Limb (tissue), 2 donors: ENCODE results near the gene MYOG.

Experiments used
- DNase-seq, 2 donors: peaks; one replicate each; pipeline ENCODE4 v3.0.0-alpha.2; 2016; ENCODE audit errors: extremely low spot score in 2 of 2

The MYOG gene

DNA sequence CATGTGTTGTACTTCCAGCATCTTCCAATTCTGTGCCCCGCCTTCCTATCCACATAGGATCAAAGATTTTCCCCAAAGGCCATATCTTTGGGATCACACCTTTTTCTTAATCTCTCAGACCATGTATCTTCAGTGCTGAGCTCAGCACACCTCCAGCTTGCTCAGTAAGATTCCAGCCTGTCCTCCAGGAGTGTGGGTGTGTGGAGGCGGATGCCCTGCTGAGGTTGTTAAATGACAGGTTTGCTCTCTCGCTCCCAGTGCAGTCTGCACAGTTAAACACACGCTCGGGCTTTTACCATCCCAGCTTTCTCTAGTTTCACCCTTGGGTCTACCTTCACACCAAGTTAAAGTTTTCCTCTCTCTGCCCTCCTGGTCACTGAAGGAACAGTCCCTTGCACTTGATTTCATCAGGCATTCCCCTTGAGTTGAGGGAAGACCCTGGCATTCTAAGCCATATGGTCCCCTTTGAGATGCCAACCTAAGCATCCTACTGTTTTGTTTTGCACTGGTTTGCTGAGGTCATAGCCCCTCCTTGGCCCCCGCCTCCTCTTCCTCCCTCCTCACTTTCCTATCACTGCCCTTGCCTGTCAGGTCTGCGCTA, 13.7 kb downstream of the MYOG start:
- DNase-seq, result no peak

DNA sequence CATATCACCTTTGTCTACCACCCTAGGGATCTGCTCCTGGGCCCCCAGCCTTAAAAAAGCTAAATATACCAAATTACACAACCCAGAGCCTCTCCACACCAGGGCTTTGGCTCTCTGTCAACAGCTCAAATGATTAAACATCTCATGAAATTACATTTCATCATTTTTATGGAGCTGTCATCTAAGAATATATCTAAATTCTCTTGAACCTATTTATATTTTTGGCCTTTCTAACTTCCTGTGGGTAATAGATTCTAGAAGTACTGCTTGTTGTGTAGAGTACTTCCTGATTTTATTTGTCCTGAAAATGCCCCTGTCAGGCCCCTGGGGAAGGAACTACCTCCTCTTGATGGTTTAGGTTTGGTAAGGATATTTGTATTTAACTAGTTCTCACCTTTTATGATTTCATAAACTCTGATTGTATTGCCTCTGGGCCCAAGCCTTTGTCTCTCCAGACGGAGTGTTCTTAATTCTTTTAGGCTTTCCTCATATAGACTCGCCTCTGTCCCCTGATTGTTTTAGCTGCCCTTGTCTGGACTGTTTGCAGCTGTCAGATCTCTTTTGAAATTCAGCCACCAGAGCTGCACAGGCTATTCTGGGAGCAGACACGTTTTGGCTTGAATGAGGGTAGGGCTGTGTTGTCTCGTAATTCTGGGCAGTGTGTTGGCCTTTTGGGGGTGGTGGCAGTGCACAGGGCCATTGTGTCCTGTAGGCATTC, 16.6 kb downstream of the MYOG start:
- peak in 1 of 2 donors; percentile 65 for DNase-seq

DNA sequence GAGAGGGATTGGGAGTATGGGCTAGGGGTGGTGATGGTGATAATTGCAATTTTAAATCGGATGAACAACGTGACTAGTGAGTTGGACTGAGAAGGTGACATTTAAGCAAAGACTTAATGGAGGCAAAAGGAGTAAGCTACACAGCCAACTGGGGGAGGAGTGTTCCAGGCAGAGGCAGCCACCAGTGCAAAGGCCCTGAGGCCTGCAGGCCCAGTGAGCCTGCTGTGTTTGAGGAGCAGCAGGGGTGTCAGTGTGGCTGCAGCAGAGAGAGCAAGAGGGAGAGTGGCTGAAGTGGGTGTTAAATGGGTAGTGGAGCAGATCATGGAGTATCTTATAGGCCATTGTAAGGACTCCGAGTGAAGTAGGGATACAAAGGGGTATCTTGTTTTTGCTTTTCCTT, 18.8 kb downstream of the MYOG start:
- no peak for DNase-seq

DNA sequence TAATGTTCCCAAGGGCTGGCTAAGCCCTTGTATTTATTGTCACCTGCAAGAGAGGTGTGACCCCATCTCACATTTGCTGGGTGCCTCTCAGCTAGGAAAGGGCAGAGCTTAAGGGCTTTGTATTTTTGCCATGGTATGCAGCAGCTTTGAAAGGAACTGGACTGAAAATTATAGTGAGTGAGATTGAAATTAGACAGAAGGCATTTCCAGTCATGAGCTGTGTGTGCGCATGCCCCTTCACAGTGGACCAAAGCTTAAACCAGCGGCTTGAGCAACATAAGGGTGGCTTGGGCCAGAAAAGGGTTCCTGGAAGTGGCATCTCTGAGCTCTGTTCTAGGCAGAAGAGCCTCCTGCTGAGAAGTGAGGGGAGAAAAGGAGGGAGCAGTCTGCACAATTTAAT, 19.8 kb downstream of the MYOG start:
- no peak for DNase-seq

DNA sequence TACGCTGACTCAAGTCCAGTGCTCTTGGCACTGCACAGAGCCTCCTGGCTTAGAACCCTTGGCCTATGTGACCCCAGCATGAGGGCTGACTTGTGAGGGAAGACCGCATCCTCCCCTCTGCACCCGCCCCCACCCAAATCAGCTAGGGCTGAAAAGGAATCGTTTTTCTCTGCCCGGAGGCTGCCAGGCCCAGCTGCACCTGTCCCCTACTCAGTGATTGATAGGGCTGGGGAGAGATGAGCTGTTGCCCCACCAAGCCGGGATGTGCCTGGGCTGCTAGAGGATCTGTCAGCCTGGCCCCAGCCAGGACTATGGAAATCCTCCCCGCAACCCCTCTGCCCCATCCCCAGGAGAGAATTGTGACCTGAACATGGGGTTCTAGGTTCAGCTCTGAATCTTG, 20.6 kb downstream of the MYOG start:
- DNase-seq, result no peak

DNA sequence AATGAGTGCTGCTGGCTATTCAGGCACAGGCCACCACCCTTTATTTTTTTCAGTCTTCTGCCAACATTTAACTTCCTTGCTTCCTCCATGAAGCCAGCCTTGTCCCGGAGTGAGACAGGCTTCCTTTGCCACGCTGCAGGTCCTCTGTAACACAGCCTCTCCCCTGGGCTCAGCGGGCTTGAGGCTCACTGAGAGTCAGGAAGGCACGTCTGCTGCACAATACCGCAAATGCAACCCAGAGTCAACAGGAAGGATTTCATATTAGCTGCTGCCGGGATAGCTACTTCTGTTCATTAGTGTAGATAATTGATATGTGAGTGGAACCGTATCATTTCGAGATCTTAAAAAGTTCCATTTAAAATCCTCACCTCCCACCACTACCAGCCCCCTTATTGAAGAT, 22.5 kb downstream of the MYOG start:
- DNase-seq, result no peak

DNA sequence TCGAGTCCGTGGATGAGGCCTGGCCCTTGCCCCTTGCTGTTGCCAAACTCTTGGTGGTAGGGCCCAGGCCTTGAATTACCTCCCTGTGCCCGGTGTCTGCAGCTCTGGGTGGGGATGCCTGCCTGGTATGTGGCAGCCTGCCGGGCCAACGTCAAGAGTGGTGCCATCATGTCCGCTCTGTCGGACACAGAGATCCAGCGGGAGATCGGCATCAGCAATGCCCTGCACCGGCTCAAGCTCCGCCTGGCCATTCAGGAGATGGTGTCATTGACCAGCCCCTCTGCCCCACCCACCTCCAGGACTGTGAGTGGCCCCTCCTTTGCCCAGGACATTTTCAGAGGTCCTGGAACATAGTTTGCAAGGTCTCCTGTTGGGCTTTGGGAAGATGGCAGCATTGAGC, 25.7 kb downstream of the MYOG start:
- DNase-seq, result no peak

DNA sequence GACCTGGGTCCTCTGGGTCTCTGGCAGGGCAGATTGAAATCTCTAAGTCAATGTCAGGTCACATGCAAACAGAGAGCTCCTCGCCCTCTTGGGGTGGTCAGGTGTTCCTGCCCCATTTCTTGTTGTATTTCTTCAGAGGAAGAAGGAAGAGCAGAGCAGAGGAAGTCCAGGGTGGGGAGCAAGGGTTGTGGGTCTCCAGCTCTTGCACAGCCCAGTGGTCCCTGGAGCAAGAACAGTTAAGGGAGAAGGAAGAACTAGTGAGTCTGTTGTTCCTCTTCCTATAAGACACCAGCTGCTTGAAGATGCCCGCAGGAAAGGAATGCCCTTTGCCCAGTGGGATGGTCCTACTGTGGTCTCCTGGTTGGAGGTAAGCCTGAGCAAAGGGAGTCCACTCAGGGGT, 26.3 kb downstream of the MYOG start:
- no peak for DNase-seq

DNA sequence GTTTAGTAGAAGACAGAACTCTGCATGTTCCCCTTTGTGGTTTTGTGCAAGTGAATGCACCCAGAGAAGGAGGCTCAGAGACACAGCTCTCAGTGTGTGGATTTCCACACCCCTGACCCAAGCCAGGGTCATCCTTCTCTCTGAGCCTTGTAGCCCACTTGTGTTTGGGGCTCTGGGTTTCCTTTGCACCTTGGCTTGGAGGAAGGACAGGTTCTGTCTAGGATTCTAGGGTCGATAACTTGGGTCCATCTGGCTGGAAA, 27.2 kb downstream of the MYOG start:
- DNase-seq, result no peak

DNA sequence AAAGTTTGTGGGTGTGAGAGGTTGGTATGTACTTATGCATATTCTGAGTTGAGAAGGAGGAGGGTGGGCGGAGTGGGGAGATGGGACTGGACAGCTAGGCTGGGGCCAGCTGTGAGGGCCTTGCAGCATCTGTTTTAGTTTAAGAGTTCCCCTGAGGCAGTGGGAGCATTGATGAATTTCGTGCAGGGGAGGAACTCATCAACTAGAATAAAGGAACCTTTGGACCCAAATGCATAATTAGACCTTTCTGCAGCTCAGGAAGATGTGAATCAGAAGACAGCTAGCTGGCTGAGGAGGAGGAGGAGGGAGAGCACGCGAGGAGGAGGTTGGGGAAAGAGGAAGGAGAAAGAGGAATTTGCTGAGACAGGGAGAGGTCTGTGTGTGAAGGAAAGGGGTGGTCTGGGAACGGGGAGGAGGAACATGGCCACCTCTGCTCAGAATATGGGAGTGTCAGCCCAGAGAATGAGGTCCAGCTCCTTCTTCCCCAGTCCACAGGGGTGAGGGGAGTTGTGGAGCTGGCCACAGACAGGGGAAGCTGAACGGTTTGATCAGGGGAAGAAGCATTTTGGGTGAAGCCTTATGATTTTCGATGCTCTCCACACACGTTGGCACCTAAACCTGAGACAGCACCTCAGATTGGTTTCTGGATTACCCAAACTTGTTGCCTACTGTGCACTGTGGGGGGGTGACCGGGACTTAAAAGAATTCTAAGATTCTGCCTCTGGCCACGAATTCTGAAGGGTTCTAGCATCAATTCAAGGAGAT, 27.7 kb downstream of the MYOG start:
- no peak for DNase-seq

DNA sequence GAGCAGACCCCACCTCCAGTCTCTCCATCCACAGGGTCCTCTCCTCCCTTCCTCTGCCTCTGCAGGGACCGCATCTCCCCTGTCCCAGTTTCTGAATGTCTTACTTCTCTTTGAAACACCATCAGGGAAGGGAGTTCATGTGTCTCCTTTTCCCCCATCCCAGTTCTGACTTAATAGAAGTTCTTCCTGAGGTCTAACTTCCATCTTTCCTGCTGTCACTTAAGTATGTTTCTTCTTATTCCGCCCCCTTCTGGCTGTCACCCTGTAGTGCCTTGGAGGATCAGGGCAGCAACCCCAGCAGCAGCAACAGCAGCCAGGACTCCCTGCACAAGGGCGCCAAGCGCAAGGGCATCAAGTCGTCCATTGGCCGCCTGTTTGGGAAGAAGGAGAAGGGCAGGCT, 29.3 kb downstream of the MYOG start:
- no peak for DNase-seq

DNA sequence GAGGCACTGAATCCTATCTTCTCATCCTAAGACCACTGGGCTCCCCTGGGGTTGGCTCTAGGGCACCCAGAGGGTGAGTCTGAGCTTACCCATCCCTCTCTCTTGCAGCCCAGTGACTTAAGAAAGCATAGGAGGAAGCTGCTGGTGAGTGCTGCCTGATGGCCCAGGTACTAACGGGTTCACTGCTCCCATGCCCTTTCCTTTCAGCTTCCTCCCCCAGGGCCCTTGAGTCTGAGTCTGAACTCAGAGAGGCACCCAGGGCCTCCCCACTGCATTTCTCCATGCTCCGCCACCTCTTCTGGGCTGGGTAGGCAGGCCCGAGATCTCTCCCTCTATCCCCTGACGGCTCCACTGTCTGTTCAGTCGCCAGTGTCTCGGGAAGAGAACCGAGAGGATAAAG, 29.8 kb downstream of the MYOG start:
- no peak for DNase-seq

DNA sequence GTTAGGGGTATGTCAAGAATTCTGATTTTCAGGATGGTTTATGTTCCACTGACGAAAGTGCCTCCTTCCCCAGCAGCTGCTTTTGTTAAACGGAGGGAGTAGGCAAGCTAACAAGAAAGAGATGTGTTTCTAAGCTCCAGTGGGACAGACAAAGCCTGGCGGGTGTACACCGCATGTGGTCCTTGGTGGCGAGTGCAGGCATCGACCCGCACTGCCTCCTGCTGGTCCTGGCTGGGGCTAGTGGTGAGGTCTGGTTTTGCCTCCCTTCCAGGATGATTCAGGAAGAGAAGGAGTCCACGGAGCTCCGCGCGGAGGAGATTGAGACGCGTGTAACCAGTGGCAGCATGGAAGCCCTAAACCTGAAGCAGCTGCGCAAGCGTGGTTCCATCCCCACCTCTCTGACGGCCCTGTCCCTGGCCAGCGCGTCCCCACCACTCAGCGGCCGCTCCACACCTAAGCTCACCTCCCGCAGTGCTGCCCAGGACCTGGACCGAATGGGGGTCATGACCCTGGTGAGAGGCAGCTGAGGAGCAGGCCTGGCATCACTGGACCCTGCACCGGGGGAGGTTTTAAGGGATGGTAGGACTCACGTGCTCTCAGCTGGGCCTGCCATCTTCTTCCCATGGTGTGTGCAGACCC, 30.5 kb downstream of the MYOG start:
- DNase-seq, result no peak

DNA sequence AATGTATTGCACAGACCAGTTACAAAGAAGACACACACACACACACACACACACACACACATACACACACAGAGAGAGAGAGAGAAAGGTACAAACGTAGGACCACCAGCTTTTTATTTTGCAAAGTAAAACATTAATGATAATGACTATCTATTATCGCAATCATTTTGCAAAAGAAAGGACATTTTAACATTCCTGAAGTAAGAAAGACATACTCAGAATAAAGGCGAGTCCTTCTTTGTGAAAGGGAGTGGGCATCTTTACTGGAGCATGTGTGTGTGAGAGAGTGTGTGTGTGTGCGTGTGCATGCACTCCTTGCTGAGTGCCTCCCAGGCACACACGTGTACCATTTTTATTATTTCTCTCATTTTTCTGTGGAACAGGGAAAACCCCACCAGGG, 31.2 kb downstream of the MYOG start:
- DNase-seq, result no peak

DNA sequence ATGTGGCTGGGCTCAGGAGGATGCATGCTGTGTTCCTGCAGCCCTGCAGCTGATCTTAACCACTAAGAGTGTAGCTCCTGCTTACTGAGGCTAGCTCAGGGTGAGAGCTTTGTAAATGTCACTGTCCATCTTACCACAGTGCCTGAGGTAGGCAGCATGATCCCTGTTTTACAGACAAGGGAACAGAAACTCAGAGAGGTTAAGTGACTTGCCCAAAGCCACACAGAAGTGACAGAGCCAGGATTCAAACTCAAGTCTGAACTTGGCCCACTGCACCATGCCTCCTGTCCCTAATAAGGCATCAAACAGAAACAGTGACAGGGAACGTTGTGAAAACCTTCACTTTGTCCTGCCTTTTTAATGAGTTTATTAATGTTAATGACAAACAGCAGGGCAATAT, 31.6 kb downstream of the MYOG start:
- no peak for DNase-seq

DNA sequence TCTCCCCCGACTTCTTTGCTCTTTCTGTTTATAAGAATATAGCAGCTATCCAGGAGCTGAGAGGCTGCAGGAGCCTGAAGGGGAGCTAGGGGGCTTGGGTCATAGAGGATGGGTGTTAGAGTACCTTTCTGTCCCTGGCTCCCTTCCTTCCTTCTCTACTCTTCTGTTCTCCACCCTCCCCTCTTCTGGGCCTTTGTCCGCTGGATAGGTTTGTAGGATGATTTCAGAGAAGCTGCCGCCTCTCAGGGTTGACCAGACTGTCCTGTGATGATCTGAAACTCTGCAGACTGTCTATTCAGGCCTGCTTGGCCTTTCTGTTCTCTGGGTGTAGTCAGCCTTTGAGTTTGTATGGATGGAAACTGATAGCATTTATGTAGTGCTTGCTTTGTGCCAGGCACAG, 33.2 kb downstream of the MYOG start:
- DNase-seq, result no peak

DNA sequence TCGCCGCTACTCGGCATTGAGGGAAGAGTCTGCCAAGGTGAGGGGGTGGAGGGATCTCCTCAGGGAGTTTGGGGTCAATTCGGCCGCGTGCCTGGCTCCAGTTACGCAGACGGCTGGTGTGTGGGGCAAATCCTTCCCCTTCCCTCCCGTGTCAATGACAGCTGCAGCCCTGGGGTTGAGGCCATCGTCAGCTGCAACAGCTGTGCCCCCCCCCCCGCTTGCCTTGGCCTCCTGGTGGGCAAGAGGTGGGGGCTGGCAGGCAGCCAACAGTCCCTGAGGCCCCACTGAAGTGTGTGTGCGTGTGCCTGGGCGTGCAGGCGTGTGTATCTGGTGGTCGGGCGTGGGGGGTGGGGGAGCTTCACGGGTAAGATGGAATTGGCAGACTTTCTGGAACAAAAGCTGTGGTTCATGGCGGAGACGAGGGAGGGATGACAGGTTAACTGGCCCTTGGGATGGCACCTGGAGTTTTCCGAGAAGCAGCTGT, 33.9 kb downstream of the MYOG start:
- DNase-seq, result peak; percentile 71 to 83

DNA sequence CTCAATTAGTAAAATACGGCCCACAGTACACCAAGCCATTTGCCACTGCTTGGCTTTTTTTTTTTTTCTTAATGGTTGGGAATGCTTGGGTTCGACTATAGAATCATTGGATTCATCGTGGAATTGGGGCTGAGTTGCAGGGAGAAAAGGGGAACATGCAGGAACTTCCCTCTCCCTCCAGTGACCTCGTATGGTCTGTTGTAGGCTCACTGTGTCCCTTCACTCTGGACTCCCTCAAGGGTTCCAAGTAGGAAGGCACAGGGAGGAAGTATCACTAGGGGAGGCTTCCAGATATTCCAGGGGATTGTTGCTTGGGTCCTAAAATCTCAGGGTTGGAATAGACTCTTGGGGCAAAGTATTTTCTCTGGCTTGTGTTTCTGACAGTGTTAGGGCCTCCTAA, 35.0 kb downstream of the MYOG start:
- DNase-seq, result no peak

DNA sequence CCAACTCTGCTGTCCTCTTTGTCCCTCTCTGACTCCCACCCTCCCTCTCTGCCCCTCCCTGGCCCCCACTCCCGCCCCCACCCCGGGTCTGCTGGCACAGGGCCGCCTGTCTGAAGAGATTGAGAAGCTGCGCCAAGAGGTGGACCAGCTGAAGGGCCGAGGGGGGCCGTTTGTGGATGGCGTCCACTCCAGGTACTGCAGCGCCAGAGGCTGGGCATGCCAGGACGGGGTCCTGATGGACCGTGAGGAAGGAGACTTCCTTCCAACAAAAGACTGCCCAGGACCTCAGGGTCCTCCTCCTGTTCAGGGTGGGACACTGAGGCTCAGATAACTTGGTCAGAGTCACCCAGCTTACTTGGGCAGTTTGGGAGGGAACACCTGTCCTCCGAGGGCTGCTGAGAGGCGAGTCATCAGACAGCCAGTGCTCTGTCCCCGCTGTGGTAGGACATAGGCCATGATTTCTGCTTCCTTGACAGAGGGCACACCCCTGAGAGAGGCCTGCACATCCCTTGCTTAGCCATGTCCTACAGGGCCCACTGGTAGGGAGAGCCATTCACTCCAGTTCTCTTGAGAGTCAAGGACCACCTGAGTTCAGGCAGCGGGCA, 36.1 kb downstream of the MYOG start:
- no peak for DNase-seq

DNA sequence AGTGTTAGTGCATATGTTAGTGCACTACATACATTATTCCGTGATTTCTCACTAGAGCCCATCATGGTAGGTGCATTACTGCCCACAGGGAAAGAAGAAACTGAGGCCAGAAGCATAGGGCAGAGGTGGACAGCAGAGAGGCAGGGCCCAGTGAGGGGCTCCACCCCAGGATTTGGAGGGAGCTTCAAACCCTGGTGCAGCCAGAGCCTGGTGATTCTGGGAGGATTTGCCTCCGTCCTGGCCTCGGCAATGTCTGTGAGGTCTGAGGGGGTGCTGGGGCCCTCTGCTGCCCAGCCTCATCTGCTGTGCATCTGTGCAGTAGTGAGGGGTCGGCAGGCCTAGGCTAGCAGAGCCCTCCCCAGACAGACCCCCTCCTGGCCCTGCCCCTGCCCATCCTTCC, 36.7 kb downstream of the MYOG start:
- no peak for DNase-seq

DNA sequence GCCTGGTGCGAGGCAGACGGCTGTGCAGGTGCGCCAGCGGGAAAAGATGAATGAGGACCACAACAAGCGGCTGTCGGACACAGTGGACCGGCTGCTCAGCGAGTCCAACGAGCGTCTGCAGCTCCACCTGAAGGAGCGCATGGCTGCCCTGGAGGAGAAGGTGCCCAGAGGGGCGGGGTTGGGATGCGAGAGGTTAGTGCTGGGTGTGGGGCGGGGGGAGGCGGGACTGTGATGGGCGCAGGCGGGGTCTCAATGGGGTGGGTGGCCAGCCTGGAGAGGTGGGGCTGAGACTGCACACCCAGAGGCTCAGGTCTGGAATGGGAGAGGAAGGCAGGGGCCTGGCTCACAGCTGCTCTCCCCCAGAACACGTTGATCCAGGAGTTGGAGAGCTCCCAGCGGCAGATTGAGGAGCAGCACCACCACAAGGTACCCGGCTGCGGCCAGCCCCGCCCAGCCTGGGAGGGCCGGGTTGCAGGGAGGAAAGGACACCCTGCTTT, 37.2 kb downstream of the MYOG start:
- DNase-seq, result peak in 1 of 2 donors; percentile 69

DNA sequence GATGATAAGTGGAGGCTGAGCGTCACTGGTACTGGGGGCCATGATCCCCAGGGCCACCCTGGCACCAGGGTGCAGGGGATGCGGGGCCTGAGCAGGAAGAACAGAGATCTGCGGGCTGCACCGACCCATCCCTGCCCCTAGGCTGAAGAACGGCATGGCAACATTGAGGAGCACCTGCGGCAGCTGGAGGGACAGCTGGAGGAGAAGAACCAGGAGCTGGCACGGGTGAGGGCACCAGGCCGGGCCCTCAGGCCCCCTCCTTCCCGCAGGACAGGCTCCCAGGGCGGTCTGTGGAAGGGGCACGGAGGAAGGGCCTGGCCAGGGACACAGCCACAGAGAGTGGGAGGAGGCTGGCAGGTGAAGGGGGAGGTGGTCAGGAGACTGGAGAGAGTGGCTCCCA, 37.7 kb downstream of the MYOG start:
- DNase-seq, result no peak
